Fibroblast of pulmonary artery (primary cell): ENCODE data around the gene AMZ1.

Source experiments
- DNase-seq: peaks from one replicate; pipeline ENCODE4 v3.0.0-alpha.2; 2010; ENCODE audit warnings: low read depth
- H3K4me3 ChIP-seq: replicated peaks from 2 replicates; pipeline ENCODE4 v1.5.1; 2011; ENCODE audit warnings: low read depth, mild to moderate bottlenecking, control low read depth, low read length, moderate library complexity
- TF ChIP-seq, protein P1 (sequence below): IDR thresholded peaks from 2 replicates; pipeline ENCODE4 v1.5.1; 2011; ENCODE audit warnings: mild to moderate bottlenecking, control low read depth, low read length, inconsistent platforms; ENCODE audit errors: missing control alignments

AMZ1 gene

DNA sequence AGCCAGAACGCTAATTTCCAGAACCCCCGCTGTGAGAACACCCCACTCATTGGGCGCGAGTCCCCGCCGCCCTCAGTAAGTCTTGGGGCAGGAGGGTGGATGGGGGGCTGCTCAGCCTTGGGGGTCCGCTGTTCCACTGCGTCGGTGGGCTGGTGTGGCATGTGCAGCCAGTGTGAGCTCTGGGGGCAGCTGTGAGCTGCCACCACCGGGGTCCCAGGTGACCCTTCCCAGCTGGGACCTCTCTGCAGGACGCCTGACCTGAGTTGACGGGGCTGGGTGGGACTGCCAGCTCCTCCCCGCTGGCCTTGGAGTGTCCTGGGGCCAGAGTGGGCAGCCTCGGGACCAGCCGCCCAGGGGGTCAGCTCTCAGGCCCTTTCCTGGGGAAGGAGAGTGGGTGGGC, 29.1 kb upstream of the AMZ1 start:
- DNase-seq: no peak
- H3K4me3 ChIP-seq: no peak overlapping the region
- TF ChIP-seq, protein P1, sequence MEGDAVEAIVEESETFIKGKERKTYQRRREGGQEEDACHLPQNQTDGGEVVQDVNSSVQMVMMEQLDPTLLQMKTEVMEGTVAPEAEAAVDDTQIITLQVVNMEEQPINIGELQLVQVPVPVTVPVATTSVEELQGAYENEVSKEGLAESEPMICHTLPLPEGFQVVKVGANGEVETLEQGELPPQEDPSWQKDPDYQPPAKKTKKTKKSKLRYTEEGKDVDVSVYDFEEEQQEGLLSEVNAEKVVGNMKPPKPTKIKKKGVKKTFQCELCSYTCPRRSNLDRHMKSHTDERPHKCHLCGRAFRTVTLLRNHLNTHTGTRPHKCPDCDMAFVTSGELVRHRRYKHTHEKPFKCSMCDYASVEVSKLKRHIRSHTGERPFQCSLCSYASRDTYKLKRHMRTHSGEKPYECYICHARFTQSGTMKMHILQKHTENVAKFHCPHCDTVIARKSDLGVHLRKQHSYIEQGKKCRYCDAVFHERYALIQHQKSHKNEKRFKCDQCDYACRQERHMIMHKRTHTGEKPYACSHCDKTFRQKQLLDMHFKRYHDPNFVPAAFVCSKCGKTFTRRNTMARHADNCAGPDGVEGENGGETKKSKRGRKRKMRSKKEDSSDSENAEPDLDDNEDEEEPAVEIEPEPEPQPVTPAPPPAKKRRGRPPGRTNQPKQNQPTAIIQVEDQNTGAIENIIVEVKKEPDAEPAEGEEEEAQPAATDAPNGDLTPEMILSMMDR: no peak

DNA sequence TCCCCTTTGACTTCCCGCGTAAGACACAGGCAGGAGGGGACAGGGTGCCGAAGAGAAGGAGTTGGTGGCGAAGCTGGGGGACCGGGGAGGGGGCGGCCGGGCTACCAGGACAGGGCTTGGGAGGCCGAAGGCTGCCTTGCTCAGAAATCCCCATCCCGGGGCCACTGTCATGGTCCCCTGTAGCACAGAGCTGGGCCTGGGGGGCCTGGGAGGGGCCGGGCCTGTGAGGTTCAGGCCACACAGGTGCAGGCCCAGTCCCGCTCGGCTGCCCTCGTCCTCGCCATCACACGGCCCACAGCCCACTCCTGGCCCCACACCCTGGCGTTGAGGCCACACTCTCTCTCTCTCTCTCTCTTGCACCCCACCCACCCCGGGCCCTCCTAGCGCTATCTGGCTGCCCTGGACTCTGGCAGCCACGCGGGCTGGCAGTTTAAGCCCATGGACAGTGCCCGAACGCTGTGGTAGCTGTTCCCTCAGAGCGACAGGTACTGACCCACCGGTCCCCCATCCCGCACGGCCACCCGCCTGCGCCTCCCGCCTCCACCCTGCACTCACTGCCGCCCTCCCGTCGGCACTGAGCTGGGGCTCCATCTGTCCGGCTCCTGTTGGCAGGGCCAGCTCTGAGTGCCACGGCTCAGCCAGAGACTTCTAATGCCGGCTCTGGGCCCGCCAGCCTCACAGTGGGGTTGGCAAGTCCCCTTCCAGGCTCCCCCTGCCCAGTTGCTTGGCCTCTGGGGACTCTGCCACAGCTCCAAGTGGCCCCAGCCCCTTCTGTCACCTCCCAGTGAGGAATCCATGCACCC, 28.2 kb upstream of the AMZ1 start:
- TF ChIP-seq, protein P1: no peak
- no peak for DNase-seq
- no peak overlapping the region for H3K4me3 ChIP-seq

DNA sequence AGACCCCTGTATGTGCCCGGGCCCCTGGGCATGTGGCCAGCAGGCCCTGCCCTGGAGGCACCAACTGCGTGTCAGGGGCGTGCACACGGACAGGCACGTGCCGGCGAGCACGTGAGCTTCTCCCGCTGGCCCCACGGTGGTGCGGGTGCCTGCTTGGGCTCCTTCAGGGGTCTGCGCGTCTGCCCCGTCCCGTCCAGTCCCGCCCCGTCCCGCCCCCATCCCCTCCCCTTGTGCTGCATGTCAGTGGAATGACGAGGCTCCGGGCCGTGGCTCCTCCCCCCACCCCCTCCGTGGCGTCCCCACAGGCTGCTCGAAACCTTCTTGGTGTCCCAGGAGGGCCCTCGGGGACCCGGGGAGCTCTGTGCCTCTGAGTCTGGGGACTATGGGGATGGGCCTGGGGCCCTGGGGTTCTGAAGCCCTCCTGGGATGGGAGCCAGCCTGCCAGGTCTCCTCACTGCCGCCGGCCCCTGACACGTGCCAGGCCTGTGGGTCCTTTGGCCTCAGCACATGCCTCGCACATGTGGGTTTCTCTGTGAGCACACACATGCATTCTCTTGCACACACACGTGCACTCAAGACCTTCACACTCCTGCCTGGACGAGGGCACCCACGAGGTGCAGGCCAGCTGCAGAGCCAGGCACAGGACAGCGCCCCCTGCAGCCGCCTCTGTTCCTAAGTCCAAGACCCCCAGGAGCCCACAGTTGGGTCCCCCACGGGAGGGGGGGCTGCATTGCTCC, 27.5 kb upstream of the AMZ1 start:
- TF ChIP-seq, protein P1: peak; percentile 18
- H3K4me3 ChIP-seq: no peak overlapping the region
- DNase-seq: no peak

DNA sequence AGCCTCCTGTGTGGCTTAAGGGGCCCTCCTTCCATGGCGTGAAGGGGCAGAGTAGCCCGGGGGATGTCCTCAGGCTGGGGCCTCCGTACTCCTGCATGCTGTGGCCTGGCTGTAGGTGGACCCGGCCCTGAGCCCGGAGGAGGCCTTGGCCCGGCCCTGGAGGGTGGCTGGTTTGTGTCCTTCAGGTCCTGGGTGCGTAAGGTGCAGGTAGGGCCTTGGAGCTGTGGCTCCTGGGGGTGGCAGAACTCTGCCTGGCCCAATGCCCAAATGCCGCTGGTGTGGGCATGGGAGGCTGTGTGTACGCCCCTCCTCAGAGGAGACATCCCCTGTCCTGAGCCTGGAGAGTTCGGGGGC, 26.9 kb upstream of the AMZ1 start:
- TF ChIP-seq, protein P1: no peak
- DNase-seq: no peak
- H3K4me3 ChIP-seq: no peak overlapping the region

DNA sequence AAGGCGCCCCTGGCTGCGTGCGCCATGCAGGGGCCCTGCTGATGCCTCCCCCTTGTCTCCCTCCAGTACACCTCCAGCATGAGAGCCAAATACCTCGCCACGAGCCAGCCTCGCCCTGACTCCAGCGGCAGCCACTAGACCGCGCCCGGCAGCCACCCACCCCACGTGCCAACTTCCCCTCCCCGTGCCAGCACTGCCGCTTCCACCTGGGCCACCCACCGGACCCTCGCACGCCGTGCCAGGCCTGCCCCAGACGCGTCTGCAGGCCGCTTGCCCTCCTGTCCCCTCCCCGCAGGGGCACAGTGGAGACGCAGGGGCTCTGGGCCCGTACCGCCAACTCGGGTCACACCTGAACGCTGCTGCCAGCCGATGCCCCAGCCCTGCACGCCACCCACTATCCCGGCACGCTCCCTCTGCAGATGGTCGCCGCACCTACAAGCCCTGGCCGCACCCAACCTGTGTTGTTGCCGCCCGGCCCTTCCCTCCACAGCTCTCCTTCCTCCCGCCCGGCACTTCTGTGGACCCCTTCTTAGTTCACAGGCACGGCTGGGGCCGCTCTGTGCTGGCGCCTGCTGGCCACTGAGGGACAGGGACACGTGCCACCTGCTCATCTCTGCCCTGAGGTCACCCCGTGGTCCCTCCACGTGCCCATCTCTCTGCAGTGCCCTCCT, 26.3 kb upstream of the AMZ1 start:
- TF ChIP-seq, protein P1: peak; percentile 9
- DNase-seq: no peak
- no peak overlapping the region for H3K4me3 ChIP-seq

DNA sequence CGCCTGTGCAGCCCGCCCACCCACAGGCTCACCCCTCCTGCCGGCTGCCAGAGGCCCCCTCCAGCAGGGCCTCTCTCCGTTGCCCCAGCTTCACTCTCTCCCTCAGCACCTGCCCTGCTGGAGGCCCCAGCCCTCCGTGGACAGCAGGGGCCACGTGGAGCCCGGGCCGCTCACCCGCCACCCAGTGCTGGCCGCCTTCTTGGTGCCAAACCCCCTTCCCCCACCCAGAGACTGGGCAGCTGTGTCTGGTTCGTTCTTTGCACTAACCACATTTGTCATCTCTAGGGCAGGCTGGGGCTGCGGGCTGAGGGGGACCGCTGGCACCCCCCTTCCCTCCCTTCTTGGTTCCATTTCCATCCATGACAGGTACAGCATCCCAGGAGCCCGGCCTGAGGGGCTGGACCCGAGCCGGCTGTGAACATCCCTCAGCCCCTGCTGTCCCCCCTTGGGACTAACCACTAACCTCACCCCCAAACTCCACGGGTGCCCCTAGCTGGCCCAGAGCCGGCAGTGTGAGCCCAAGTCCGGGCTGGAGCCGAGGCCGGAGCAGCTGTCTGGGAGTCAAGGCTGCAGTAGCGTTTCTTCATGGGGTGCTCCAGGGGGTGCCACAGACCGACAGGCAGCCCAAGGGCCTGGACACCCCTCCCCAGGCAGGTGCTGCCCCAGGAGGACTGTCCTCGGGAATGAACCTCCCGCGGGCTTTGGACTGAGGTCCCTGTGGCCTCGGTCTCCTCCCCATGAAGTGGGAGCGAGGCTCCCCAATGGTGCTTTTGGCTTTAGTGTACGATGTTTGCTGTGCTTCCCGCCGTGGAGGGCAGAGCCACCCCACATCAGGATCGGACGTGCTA, 25.5 kb upstream of the AMZ1 start:
- TF ChIP-seq, protein P1: no peak
- H3K4me3 ChIP-seq: no peak overlapping the region
- no peak for DNase-seq
